Heart left ventricle (tissue), 16 donors: ENCODE measurements around the gene USP27X. TPM values are rescaled to one million over a fixed set of nuclear protein-coding genes. Genes with fewer than 3 reads are reported as not detected.

Experiments
- ATAC-seq, 4 donors: fragments of 200-7000 bp; cut with Tn5 transposase; one replicate each; pipeline ENCODE4 v1.9.1; 2020 to 2022; ENCODE audit warnings: moderate library complexity in 4 of 4, mild to moderate bottlenecking in 3 of 4, moderate number of reproducible peaks in 1 of 4
- DNase-seq, 5 donors: peaks; one replicate each; pipeline ENCODE4 v3.0.0-alpha.2; 2020
- H3K27ac ChIP-seq, 12 donors: fragments of 200-600 bp; sonication (generic) in 4 of 12; one replicate each; pipeline versions ENCODE4 v1.5.0 to v1.8.0; 2016 to 2022; ENCODE audit warnings: mild to moderate bottlenecking in 2 of 12
- H3K27me3 ChIP-seq, 9 donors: fragments of 200-600 bp; sonication (generic) in 2 of 9; one replicate each; pipeline versions ENCODE4 v1.5.1 to v1.8.0; 2016 to 2022; ENCODE audit warnings: mild to moderate bottlenecking in 3 of 9
- H3K36me3 ChIP-seq, 9 donors: fragments of 200-600 bp; sonication (generic) in 2 of 9; one replicate each; pipeline versions ENCODE4 v1.5.0 to v1.8.0; 2018 to 2022; ENCODE audit warnings: mild to moderate bottlenecking in 2 of 9
- H3K4me1 ChIP-seq, 12 donors: fragments of 200-600 bp; sonication (generic) in 4 of 12; one replicate each; pipeline versions ENCODE4 v1.5.0 to v1.8.0; 2016 to 2022; ENCODE audit warnings: mild to moderate bottlenecking in 3 of 12
- H3K4me3 ChIP-seq, 12 donors: fragments of 200-600 bp; sonication (generic) in 4 of 12; one replicate each; pipeline versions ENCODE4 v1.5.0 to v1.8.0; 2017 to 2022; ENCODE audit warnings: mild to moderate bottlenecking in 9 of 12, moderate library complexity in 4 of 12
- H3K9me3 ChIP-seq, 12 donors: fragments of 200-600 bp; sonication (generic) in 4 of 12; one replicate each; pipeline versions ENCODE4 v1.5.0 to v1.8.0; 2016 to 2022; ENCODE audit warnings: mild to moderate bottlenecking in 1 of 12
- POLR2A ChIP-seq, 2 donors: fragments of 450-650 bp; IDR thresholded peaks; one replicate each; pipeline ENCODE4 v1.6.1; 2017; ENCODE audit warnings: antibody characterized with exemption in 2 of 2, mild to moderate bottlenecking in 2 of 2, moderate library complexity in 2 of 2
- WGBS, 4 donors: extraction: QIAGEN DNeasy Blood & Tissue Kit in 2 of 4; methylation state at CpG; one replicate each; pipeline versions ENCODE4 v1.1.5 to v1.1.7; 2013 to 2018; 5-methylcytosine and 5-hydroxymethylcytosine counted together
- intact Hi-C, 10 donors: fragments of 100-400 bp; cut with DNase I; formaldehyde crosslinking; loops; one replicate each; pipeline versions ENCODE4 v1.11.1 to v1.14.2; 2022
- polyA plus RNA-seq, 2 donors: library from polyadenylated mRNA; stranded (reverse); fragments of 200-250 nt; gene quantifications; one replicate each; pipeline ENCODE4 v1.2.3, GENCODE V29; 2013
- total RNA-seq, 9 donors: library from RNA; depleted of rRNA in 2 of 9; stranded (reverse); fragments of >200 nt in 2 of 9; fragmentation: NEBNext Ultra II Directional in 3 of 9; extraction: Animal tissue kit (Norgen Biotek cat#: 25700) in 3 of 9; gene quantifications; one replicate each; pipeline versions ENCODE4 v1.1.0 to v1.2.4, GENCODE V29; 2016 to 2023
- TF ChIP-seq, protein P1 (sequence below), 12 donors: fragments of 200-600 bp; sonication (generic) in 4 of 12; IDR thresholded peaks; one replicate each; pipeline versions ENCODE4 v1.5.0 to v1.8.0; 2018 to 2022; ENCODE audit warnings: antibody characterized with exemption in 12 of 12, mild to moderate bottlenecking in 5 of 12
- donor health status: ischemic (EF 13 %, LVEDD 7.1; RV severe dilation, severe dysfunction).
- donor health status: healthy with polysubstance abuse.
- donor health status: DM: no; HTN: yes; CAD: no.
- donor health status: DM: no; HTN: no; CAD: no.
- donor health status: ischemic (EF 25% LVEDD 6.9; RV normal size, moderate dysfunction).
- donor health status: ischemic (EF 25% LVEDD 5.7; RV mildly dilated, moderate dysfunction).
- donor health status: healthy.
- donor health status: DM: yes; HTN: yes; CAD: no.
- donor health status: ischemic (EF 35%, LVEDD 5.7; RV mildly dilated, moderate dysfunction).
- donor health status: nonischemic (EF 11% LVEDD 7.7; RV severe dilation, severe dysfunction).
- donor health status: DM: yes; HTN: yes; CAD: no.
- donor health status: PGD.
- donor health status: ischemic (EF 29% LVEDD 5.4; RV normal size, mild dysfunction).
- donor health status: nonischemic (EF 23%, LVEDD 6.1; RV moderate dilation, normal function).

Gene USP27X
- total and polyA plus RNA-seq, 11 donors = 0.67 to 4.3 (median 2.2) TPM

DNA sequence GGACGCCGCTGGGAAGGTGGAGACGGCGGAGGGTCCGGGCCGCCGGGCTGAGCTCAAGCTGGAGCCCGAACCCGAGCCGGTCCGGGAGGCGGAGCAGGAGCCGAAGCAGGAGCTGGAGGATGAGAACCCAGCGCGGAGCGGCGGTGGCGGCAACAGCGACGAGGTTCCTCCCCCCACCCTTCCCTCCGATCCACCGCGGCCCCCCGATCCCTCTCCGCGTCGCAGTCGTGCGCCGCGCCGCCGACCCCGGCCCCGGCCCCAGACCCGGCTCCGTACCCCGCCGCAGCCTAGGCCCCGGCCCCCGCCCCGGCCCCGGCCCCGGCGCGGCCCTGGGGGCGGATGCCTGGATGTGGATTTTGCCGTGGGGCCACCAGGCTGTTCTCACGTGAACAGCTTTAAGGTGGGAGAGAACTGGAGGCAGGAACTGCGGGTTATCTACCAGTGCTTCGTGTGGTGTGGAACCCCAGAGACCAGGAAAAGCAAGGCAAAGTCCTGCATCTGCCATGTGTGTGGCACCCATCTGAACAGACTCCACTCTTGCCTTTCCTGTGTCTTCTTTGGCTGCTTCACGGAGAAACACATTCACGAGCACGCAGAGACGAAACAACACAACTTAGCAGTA lies 483 bp downstream of the USP27X start:
- 5 to 51% (median 25%) methylated on average over 22 to 49 of the region's 55 CpGs for WGBS, 4 donors
- H3K36me3 ChIP-seq = no peaks in the 10 kb centered on the region
- H3K4me1 ChIP-seq = peaks cover 0 to 8% (median 0%) of the 10 kb centered on the region in 12 donors
- peak overlapping the region; percentile 32 to 89 (median 80) for H3K27ac ChIP-seq
- no peak for DNase-seq
- peak in 2 of 4 donors; percentile 5 to 23 for ATAC-seq
- H3K27me3 ChIP-seq = peaks cover 0 to 5% (median 0%) of the 10 kb centered on the region in 9 donors
- no peaks in the 10 kb centered on the region for H3K9me3 ChIP-seq
- intact Hi-C loops = loop anchor here in 1 of 10 donors (5.0 kb wide), 2 partner anchors 37 to 43 kb away; partner anchors contain the start of gene CLCN5
- TF ChIP-seq, protein P1, sequence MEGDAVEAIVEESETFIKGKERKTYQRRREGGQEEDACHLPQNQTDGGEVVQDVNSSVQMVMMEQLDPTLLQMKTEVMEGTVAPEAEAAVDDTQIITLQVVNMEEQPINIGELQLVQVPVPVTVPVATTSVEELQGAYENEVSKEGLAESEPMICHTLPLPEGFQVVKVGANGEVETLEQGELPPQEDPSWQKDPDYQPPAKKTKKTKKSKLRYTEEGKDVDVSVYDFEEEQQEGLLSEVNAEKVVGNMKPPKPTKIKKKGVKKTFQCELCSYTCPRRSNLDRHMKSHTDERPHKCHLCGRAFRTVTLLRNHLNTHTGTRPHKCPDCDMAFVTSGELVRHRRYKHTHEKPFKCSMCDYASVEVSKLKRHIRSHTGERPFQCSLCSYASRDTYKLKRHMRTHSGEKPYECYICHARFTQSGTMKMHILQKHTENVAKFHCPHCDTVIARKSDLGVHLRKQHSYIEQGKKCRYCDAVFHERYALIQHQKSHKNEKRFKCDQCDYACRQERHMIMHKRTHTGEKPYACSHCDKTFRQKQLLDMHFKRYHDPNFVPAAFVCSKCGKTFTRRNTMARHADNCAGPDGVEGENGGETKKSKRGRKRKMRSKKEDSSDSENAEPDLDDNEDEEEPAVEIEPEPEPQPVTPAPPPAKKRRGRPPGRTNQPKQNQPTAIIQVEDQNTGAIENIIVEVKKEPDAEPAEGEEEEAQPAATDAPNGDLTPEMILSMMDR (IDR thresholded peaks at IDR 0.05) = no peak
- TF ChIP-seq POLR2A (IDR thresholded peaks at IDR 0.05) = no peak
- peak overlapping the region; percentile 26 to 85 (median 64) for H3K4me3 ChIP-seq

- WGBS, 4 donors = 86 to 97% (median 94%) methylated on average over 5 to 12 of the region's 12 CpGs
These were observed 1.4 kb downstream of the USP27X start for GRCh38 chrX:49880668-49881067.

DNA sequence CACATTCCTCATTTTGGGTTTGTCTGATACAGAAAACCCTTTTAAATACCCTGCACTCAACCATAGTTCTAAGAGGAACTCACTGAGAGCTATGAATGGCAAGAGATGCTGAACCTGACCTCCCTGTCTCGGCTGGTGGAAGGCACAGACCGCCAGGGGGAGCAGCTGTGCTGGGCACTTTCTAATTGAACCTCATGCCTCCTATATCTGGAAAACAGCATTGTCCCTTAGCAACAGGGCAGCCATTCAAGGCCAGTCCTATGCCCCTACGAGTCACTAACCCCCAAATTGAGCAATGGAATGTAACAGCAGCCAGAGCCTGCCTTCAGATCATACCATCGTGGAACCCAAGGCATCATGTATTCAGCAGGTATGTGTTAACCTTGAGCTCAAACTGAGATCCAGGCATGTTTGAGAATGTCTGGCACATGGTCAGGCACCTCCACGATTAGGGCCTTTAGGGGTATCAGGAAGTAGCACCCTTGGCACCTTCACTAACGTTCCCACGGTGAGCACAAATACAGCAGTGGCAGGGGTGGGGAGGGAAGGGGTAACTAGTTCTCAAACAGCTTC lies 5.1 kb downstream of the USP27X start:
- DNase-seq (peak; percentile 27 to 67 (median 53)), ATAC-seq (peak in 3 of 4 donors; percentile 33 to 64 (median 63))
- H3K4me1 ChIP-seq = peaks cover 0 to 5% (median 0%) of the 10 kb centered on the region in 12 donors
- TF ChIP-seq, protein P1 (IDR thresholded peaks at IDR 0.05) = peak; percentile 40 to 73 (median 60)
- no peak for TF ChIP-seq POLR2A (IDR thresholded peaks at IDR 0.05)
- intact Hi-C loops = loop anchor here in 1 of 10 donors (5.0 kb wide), 1 partner anchor 38 kb away; the partner anchor contains the start of gene CLCN5
- 37 to 45% (median 41%) methylated on average over 7 of the region's 7 CpGs for WGBS, 4 donors
- no peaks in the 10 kb centered on the region for H3K9me3 ChIP-seq
- no peaks in the 10 kb centered on the region for H3K27me3 ChIP-seq
- H3K4me3 ChIP-seq = no peak overlapping the region
- no peaks in the 10 kb centered on the region for H3K36me3 ChIP-seq
- no peak overlapping the region for H3K27ac ChIP-seq

More at GRCh38 chrX:49880668-49881067, 1.4 kb downstream of the USP27X start:
- ATAC-seq (no peak), DNase-seq (no peak)
- no peak overlapping the region for H3K27ac ChIP-seq
- no peaks in the 10 kb centered on the region for H3K9me3 ChIP-seq
- H3K4me3 ChIP-seq = no peak overlapping the region
- peaks cover 0 to 5% (median 0%) of the 10 kb centered on the region in 9 donors for H3K27me3 ChIP-seq
- no peaks in the 10 kb centered on the region for H3K36me3 ChIP-seq
- no peak for TF ChIP-seq POLR2A (IDR thresholded peaks at IDR 0.05)
- TF ChIP-seq, protein P1 (IDR thresholded peaks at IDR 0.05) = no peak
- peaks cover 0 to 8% (median 0%) of the 10 kb centered on the region in 12 donors for H3K4me1 ChIP-seq
- intact Hi-C loops = loop anchor here in 1 of 10 donors (5.0 kb wide), 1 partner anchor 42 kb away; the partner anchor contains the start of gene CLCN5

GRCh38 chrX:49892542-49892941 lies 13.3 kb downstream of the USP27X start:
- Histone ChIP-seq H3K36me3 (no peaks in the 10 kb centered on the region), H3K9me3 (peaks cover 0 to 9% (median 0%) of the 10 kb centered on the region in 12 donors), H3K4me3 (no peak overlapping the region), H3K27me3 (peaks cover 0 to 4% (median 0%) of the 10 kb centered on the region in 9 donors), H3K4me1 (no peaks in the 10 kb centered on the region), H3K27ac (no peak overlapping the region)
- ATAC-seq = no peak
- WGBS, 4 donors = 62 to 85% (median 73%) methylated on average over 4 of the region's 4 CpGs
- DNase-seq = no peak
- intact Hi-C loops = no loop called here
- TF ChIP-seq, protein P1 (IDR thresholded peaks at IDR 0.05) = no peak
- no peak for TF ChIP-seq POLR2A (IDR thresholded peaks at IDR 0.05)
